ENCODE results near the gene COPZ2.

Gene COPZ2

GRCh38 chr17:47983492-47984223, 53.9 kb downstream of the COPZ2 start:
- no peak for DNase-seq (ENCODE audit: low spot score)

GRCh38 chr17:47982645-47983390, 54.8 kb downstream of the COPZ2 start:
- DNase-seq (ENCODE audit: low spot score): no peak

GRCh38 chr17:47982091-47982617, 55.4 kb downstream of the COPZ2 start:
- no peak for DNase-seq (ENCODE audit: low spot score)

- no peak for DNase-seq (ENCODE audit: low spot score)
Measured at GRCh38 chr17:47981462-47981861, 56.1 kb downstream of the COPZ2 start.

GRCh38 chr17:47980541-47980940, 57.1 kb downstream of the COPZ2 start:
- DNase-seq (ENCODE audit: low spot score): no peak

GRCh38 chr17:47978324-47978723, 59.3 kb downstream of the COPZ2 start:
- DNase-seq (ENCODE audit: low spot score): peak; percentile 85

Measured in hepatic stellate cell (primary cell).